SU-DHL-6 (cell line): ENCODE results near the gene NBPF26.
"Not testable (repeated sequence)": the region's sequence is repeated elsewhere in the genome, so short reads cannot be mapped to it uniquely, and the experiment has no call there.

ENCODE experiments used
- EZH2phosphoT487 ChIP-seq: fragments of 200-600 bp; sonication (generic), shearing (Covaris generic); conservative IDR thresholded peaks from 2 replicates; pipeline ENCODE4 v1.6.1; 2018; ENCODE audit warnings: mild to moderate bottlenecking, antibody characterized with exemption, low read length, moderate library complexity, mixed read lengths
- TF ChIP-seq, protein P1 (sequence below): fragments of 200-600 bp; sonication (generic); IDR thresholded peaks from one replicate; pipeline ENCODE4 v1.5.1; 2017; ENCODE audit warnings: antibody characterized with exemption, mild to moderate bottlenecking, low read length, moderate library complexity; ENCODE audit not compliant: insufficient read depth, poor library complexity, severe bottlenecking

DNA sequence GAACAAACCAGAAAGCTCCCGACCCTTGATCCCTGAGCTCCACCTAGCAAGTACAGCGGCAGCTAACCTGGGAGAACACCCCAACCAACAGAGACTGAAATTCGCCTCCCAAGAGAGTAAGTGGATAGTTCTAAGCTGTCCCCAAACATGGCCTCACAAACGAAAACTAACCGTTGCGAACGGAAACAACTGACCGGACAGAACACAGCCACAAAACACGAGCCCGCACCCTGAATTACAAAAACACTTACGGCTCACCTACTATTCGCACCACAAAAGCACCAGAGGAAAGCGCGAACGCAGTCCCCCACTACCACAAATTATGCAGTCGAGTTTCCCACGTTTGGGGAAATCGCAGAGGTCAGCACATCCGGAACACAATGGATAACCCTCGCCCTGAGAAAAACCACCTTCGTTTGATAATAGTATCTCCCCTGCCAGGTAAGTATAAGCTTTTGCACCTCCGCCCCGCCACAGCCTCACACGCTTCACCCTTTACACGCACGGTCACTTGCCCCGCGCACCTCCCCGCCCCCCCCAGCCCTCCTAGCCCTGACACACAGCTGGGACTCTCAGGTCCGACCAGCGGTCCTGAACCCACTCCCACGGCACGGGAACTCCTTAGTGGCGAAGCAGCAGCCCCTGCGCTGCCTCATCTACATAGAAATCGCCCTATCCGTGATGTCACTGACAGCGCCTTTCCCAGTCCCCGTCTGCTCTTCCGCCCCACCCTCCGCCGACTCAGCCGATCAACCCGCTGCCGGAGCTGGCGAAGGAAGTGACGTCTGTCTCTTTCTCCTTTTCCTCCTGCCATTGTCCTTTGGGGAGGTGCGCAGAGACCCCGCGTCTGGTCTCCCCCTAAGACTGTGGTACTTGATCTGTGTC, 127.0 kb downstream of the NBPF26 start:
- TF ChIP-seq, protein P1, sequence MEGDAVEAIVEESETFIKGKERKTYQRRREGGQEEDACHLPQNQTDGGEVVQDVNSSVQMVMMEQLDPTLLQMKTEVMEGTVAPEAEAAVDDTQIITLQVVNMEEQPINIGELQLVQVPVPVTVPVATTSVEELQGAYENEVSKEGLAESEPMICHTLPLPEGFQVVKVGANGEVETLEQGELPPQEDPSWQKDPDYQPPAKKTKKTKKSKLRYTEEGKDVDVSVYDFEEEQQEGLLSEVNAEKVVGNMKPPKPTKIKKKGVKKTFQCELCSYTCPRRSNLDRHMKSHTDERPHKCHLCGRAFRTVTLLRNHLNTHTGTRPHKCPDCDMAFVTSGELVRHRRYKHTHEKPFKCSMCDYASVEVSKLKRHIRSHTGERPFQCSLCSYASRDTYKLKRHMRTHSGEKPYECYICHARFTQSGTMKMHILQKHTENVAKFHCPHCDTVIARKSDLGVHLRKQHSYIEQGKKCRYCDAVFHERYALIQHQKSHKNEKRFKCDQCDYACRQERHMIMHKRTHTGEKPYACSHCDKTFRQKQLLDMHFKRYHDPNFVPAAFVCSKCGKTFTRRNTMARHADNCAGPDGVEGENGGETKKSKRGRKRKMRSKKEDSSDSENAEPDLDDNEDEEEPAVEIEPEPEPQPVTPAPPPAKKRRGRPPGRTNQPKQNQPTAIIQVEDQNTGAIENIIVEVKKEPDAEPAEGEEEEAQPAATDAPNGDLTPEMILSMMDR, result not testable (repeated sequence)
- TF ChIP-seq EZH2phosphoT487, result not testable (repeated sequence)
